ENCODE results near the gene U2AF2.

Gene U2AF2

GRCh38 chr19:55694656-55695491 is 40.0 kb downstream of the U2AF2 start:
- peaks cover 44% of the 10 kb centered on the region for H3K36me3 ChIP-seq (ENCODE audit: control insufficient read depth, insufficient read depth, low read length)
- no peak for DNase-seq (ENCODE audit: extremely low read depth, insufficient read length)
- no peak overlapping the region for H3K4me3 ChIP-seq (replicated peaks; ENCODE audit: low read depth, low read length)
- no peaks in the 10 kb centered on the region for H3K27me3 ChIP-seq (replicated peaks; ENCODE audit: control insufficient read depth, insufficient read depth, low read length)
- TF ChIP-seq CTCF (IDR thresholded peaks at IDR 0.05; ENCODE audit: insufficient read depth, low read length, poor library complexity, severe bottlenecking): no peak

DNA sequence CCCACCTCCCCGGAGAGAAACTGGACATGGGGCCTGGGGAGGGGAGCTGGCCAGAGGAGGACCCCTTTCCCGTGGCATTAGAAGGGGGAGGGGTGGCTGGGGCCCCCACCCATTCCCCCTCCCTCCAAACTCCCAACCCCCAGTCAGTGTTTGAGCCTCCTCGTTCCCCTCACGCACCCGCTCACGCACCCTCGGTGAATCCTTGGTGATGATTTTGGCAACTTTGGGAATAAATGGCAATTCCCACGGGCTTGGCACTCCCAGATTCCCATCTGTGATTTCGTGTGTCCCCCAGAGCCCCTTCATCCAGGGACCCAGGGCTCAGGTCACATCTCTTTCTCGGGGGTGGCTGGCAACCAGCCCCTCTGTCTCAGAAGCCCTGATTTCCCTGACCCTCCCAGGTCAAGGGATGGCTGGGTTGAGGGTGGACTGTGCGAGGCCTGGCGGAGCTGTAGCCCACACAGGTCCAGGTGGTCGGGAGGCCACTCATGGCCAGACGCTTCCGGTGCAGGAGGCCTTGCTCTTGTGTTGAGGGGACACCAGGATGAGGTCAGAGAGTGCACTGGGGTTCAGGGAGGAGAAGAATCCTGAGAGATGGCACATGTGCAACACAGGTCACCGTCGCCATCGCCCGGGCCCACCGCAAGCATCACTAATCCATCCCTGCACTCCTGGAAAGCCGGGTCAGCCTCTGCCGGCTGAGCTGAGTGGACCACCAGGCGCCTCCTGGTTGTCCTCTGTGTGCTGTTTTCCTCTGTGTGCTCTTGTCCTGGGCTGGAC is 40.9 kb downstream of the U2AF2 start:
- TF ChIP-seq CTCF (IDR thresholded peaks at IDR 0.05; ENCODE audit: insufficient read depth, low read length, poor library complexity, severe bottlenecking): no peak
- DNase-seq (ENCODE audit: extremely low read depth, insufficient read length): no peak
- Histone ChIP-seq H3K27me3 (replicated peaks; ENCODE audit: control insufficient read depth, insufficient read depth, low read length) (no peaks in the 10 kb centered on the region), H3K36me3 (ENCODE audit: control insufficient read depth, insufficient read depth, low read length) (peaks cover 42% of the 10 kb centered on the region), H3K4me3 (replicated peaks; ENCODE audit: low read depth, low read length) (no peak overlapping the region)

DNA sequence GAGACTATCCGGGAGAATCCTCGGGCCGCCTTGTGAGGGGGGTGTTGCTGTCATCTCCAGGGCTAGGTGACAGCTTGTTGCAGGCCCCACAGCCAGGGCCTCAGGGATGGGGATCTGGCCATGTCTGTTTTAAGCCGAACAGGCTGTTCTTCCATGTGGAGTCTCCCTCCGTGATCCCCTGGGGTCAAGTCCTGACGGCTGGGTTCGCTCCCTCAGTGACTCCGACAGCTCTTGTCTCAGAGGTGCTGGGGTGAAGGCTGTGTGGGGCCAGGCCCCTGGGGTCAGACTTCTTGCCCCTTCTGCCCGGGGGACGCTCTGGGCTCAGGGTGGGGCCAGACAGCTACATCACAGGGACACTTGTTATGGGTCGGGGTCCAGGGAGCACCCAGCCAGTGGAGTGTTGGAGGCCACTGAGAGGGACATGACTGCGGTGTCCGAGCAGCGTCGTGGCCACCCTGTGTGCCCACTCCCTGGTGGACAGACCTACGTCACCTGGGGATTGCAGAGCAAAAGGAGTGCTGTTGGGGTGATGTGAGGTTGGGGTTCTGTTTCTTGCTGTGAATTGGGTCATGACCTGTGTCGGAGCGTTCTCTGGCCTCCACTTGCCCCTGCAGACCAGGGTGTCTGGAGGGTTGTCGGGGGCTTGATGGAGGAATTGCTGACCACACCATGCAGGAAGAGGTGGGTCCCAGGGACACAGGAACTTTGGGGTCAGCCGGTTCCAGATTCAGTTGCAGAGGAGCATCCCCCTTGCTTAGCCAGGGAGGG is 41.6 kb downstream of the U2AF2 start:
- H3K36me3 ChIP-seq (ENCODE audit: control insufficient read depth, insufficient read depth, low read length): peaks cover 38% of the 10 kb centered on the region
- DNase-seq (ENCODE audit: extremely low read depth, insufficient read length): no peak
- TF ChIP-seq CTCF (IDR thresholded peaks at IDR 0.05; ENCODE audit: insufficient read depth, low read length, poor library complexity, severe bottlenecking): no peak

DNA sequence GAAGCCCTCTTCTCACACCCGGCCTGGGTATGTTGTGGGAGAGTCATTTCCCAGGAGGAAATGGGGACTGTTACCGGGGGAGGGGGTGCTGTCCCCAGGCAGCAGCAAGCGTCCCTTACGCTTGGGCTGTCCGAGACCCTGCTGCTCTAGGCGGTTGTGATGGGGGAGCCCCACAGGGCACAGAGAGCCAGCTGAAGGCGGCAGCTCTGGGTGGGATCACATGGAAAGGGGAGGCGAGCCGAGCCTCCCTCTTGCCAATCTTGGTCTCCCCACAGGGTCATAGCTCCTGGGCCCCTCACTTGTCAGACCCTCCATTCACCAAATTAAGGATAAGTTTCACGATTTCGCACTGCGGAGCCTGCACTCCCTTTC is 42.2 kb downstream of the U2AF2 start:
- Histone ChIP-seq H3K4me3 (replicated peaks; ENCODE audit: low read depth, low read length) (no peak overlapping the region), H3K27me3 (replicated peaks; ENCODE audit: control insufficient read depth, insufficient read depth, low read length) (no peaks in the 10 kb centered on the region), H3K36me3 (ENCODE audit: control insufficient read depth, insufficient read depth, low read length) (peaks cover 35% of the 10 kb centered on the region)
- no peak for DNase-seq (ENCODE audit: extremely low read depth, insufficient read length)
- TF ChIP-seq CTCF (IDR thresholded peaks at IDR 0.05; ENCODE audit: insufficient read depth, low read length, poor library complexity, severe bottlenecking): no peak

More for the DNA sequence above, 41.6 kb downstream of the U2AF2 start:
- no peaks in the 10 kb centered on the region for H3K27me3 ChIP-seq (replicated peaks; ENCODE audit: control insufficient read depth, insufficient read depth, low read length)
- no peak overlapping the region for H3K4me3 ChIP-seq (replicated peaks; ENCODE audit: low read depth, low read length)

DNA sequence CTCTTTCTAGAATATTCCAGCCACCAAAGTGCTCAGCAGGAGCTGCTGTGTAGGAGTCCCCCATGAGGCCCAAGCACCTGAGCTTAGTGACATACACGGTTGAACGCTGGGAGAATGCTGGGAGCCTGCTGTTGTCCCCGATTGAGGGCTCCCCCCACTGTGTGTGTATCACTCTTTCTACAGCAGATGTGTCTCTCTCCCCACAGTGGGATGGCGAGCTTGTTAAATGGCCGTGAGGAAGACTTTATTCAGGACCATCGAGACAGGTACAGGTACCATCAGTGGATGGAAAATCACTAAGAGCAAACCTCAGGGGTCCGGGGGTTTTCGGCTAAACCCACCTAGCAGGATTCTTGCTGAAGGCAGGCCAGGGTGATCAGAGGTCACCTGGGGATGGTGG is 42.9 kb downstream of the U2AF2 start:
- Histone ChIP-seq H3K4me3 (replicated peaks; ENCODE audit: low read depth, low read length) (no peak overlapping the region), H3K36me3 (ENCODE audit: control insufficient read depth, insufficient read depth, low read length) (peaks cover 32% of the 10 kb centered on the region), H3K27me3 (replicated peaks; ENCODE audit: control insufficient read depth, insufficient read depth, low read length) (no peaks in the 10 kb centered on the region)
- no peak for TF ChIP-seq CTCF (IDR thresholded peaks at IDR 0.05; ENCODE audit: insufficient read depth, low read length, poor library complexity, severe bottlenecking)
- no peak for DNase-seq (ENCODE audit: extremely low read depth, insufficient read length)
